K562 (cell line): ENCODE measurements around the gene EIF4E1B. TPM values are rescaled to one million over a fixed set of nuclear protein-coding genes. Genes with fewer than 3 reads are reported as not detected.

Experiments used
- ATAC-seq: fragments of 200-7000 bp; cut with Tn5 transposase; 3 replicates; pipeline ENCODE4 v1.9.1; 2020; ENCODE audit warnings: moderate library complexity
- BruUV-seq: library from RNA; stranded (reverse); fragments of 400-500 nt; replicated peaks from 2 replicates; lab custom pipeline; 2021; lab: Mats Ljungman, UMichigan
- CTCF ChIA-PET: fragments of 300-600 bp; formaldehyde crosslinking; extraction: SDS; loops from one replicate; lab custom pipeline; 2021; ENCODE audit warnings: low intra/inter-chr PET ratio; lab: Yijun Ruan, JAX
- POLR2A ChIA-PET: fragments of 300-600, 350-650 bp; sonication (Branson Sonifier 250); formaldehyde crosslinking; extraction: SDS; loops from one replicate; lab custom pipeline; 2021; ENCODE audit warnings: antibody characterized with exemption, inconsistent platforms; lab: Yijun Ruan, JAX
- DNase-seq, 4 experiments: peaks; one replicate each; pipeline versions ENCODE4 v3.0.0 to v3.0.0-alpha.2; 2011 to 2018; ENCODE audit warnings: low spot score in 3 of 4, mixed read lengths in 3 of 4; ENCODE audit errors: extremely low read depth in 1 of 4
- FAIRE-seq: peaks from 2 replicates; lab custom pipeline; 2011; peaks lifted over from hg19 to GRCh38; lab: Jason Lieb, UNC
- H2AFZ ChIP-seq: 2 replicates; pipeline ENCODE4 v1.6.0; 2011; ENCODE audit warnings: low read depth, low read length, control low read depth, inconsistent platforms
- H3K27ac ChIP-seq: fragments of 200-600 bp; 3 replicates; pipeline ENCODE4 v1.8.0; 2011; ENCODE audit warnings: low read depth, mild to moderate bottlenecking, control low read depth, inconsistent platforms, low read length, moderate library complexity, mixed read lengths; ENCODE audit errors: extremely low read depth
- H3K27me3 ChIP-seq, 2 experiments: fragments of 300-600 bp in 1 of 2; 2 replicates in 1 of 2; 3 replicates in 1 of 2; pipeline versions ENCODE4 v1.6.0 to v1.8.0; 2011; ENCODE audit warnings: inconsistent platforms in 2 of 2, low read length in 2 of 2, mild to moderate bottlenecking in 1 of 2, mixed read lengths in 1 of 2, moderate library complexity in 1 of 2; ENCODE audit not compliant: control insufficient read depth in 2 of 2, insufficient read depth in 2 of 2
- H3K36me3 ChIP-seq: fragments of 300-600 bp; 3 replicates; pipeline ENCODE4 v1.8.0; 2011; ENCODE audit warnings: mild to moderate bottlenecking, low read length, inconsistent platforms; ENCODE audit not compliant: control insufficient read depth, insufficient read depth
- H3K4me1 ChIP-seq, 2 experiments: fragments of 200-600 bp in 1 of 2; replicated peaks in 1 of 2; 2 replicates in 1 of 2; 3 replicates in 1 of 2; pipeline versions ENCODE4 v1.5.1 to v1.8.0; 2011; ENCODE audit warnings: inconsistent platforms in 2 of 2, low read length in 2 of 2, mild to moderate bottlenecking in 1 of 2, mixed read lengths in 1 of 2, moderate library complexity in 1 of 2; ENCODE audit not compliant: control insufficient read depth in 2 of 2, insufficient read depth in 2 of 2
- H3K4me2 ChIP-seq: 2 replicates; pipeline ENCODE4 v1.6.1; 2011; ENCODE audit warnings: low read length, control low read depth, inconsistent platforms, mixed read lengths; ENCODE audit not compliant: insufficient read depth
- H3K4me3 ChIP-seq: fragments of 200-600 bp; sonication (generic), shearing (Covaris generic); 2 replicates; pipeline ENCODE4 v1.5.1; 2016; ENCODE audit warnings: control low read depth, inconsistent platforms
- H3K79me2 ChIP-seq: fragments of 200-600 bp; 3 replicates; pipeline ENCODE4 v1.8.0; 2011; ENCODE audit warnings: low read length, inconsistent platforms; ENCODE audit not compliant: control insufficient read depth, insufficient read depth
- H3K9ac ChIP-seq, 2 experiments: 2 replicates each; pipeline versions ENCODE4 v1.6.0 to v1.6.1; 2011; ENCODE audit warnings: low read depth in 2 of 2, low read length in 2 of 2, control low read depth in 1 of 2, inconsistent platforms in 1 of 2, mild to moderate bottlenecking in 1 of 2, mixed read lengths in 1 of 2; ENCODE audit not compliant: insufficient read depth in 1 of 2
- H3K9me1 ChIP-seq: one replicate; pipeline ENCODE4 v1.6.0; 2011; ENCODE audit warnings: inconsistent platforms, mild to moderate bottlenecking, low read length, moderate library complexity; ENCODE audit not compliant: control insufficient read depth, insufficient read depth
- H3K9me3 ChIP-seq: replicated peaks from 2 replicates; pipeline ENCODE4 v1.5.1; 2011; ENCODE audit warnings: low read depth, low read length, inconsistent platforms; ENCODE audit not compliant: control insufficient read depth, insufficient read depth
- H4K20me1 ChIP-seq: replicated peaks from 2 replicates; pipeline ENCODE4 v1.6.1; 2011; ENCODE audit warnings: low read length, inconsistent platforms, mixed read lengths; ENCODE audit not compliant: control insufficient read depth, insufficient read depth
- BRCA1 ChIP-seq, 2 experiments: fragments of 450-650 bp in 1 of 2; sonication (generic) in 1 of 2; formaldehyde crosslinking in 1 of 2; IDR thresholded peaks; 2 replicates each; pipeline versions ENCODE4 v1.5.0 to v1.6.1; 2017 to 2020; ENCODE audit warnings: mild to moderate bottlenecking in 1 of 2, missing genetic modification reagents in 1 of 2
- KHSRP ChIP-seq: fragments of 450-650 bp; IDR thresholded peaks from 2 replicates; pipeline ENCODE4 v1.6.1; 2017
- ZNF740 ChIP-seq, 3 experiments: fragments of 200-800 bp in 1 of 3; sonication (Bioruptor generic) in 1 of 3; sonication (generic) in 1 of 3; formaldehyde crosslinking in 1 of 3; IDR thresholded peaks; 2 replicates each; pipeline versions ENCODE4 v1.6.1 to v1.8.0; 2016 to 2022; ENCODE audit warnings: mild to moderate bottlenecking in 2 of 3, missing compliant biosample characterization in 2 of 3, missing genetic modification characterization in 2 of 3, missing genetic modification reagents in 1 of 3
- WGBS: fragments of 100-300 bp; shearing (Covaris generic); methylation state at CpG from one replicate; pipeline ENCODE4 v1.1.6; 2016; ENCODE audit warnings: low coverage, mixed read lengths; ENCODE audit not compliant: insufficient coverage; ENCODE audit errors: missing lambda C conversion rate; 5-methylcytosine and 5-hydroxymethylcytosine counted together
- in situ Hi-C: fragments of 300-500 bp; cut with MboI; formaldehyde crosslinking; loops from 4 replicates; pipeline ENCODE4 v1.15.0; 2018; ENCODE audit warnings: inconsistent platforms, mixed read lengths
- intact Hi-C: fragments of 100-400 bp; cut with micrococcal nuclease; formaldehyde crosslinking; loops from 2 replicates; pipeline ENCODE4 v1.14.2; 2022
- polyA plus RNA-seq, 8 experiments: library from polyadenylated mRNA; depleted of rRNA in 4 of 8; stranded (reverse) in 5 of 8; unstranded in 3 of 8; fragments of >200 nt; fragmentation: Nextera tagmentation in 2 of 8; fragmentation: Illumina TruSeq in 1 of 8; extraction: Ambion mirVana in 2 of 8; extraction: Trizol in 1 of 8; gene quantifications; 2 replicates each; pipeline versions ENCODE4 v1.2.1 to v1.2.3, GENCODE V29; 2011 to 2014; ENCODE audit warnings: inconsistent platforms in 1 of 8, missing spikeins in 1 of 8
- total RNA-seq, 7 experiments: library from RNA; depleted of rRNA in 6 of 7; stranded (reverse); fragments of >200 nt in 6 of 7; fragmentation: Illumina TruSeq in 2 of 7; extraction: Trizol in 2 of 7; gene quantifications; 2 replicates each; pipeline versions ENCODE4 v1.2.1 to v1.2.3, GENCODE V29; 2011 to 2021; ENCODE audit warnings: low replicate concordance in 1 of 7
- TF ChIP-seq, protein P1 (sequence below): fragments of 200-800 bp; sonication (Bioruptor generic); IDR thresholded peaks from 2 replicates; pipeline ENCODE4 v1.6.1; 2017; ENCODE audit warnings: missing genetic modification characterization, missing compliant biosample characterization
- TF ChIP-seq, protein P2 (sequence below): fragments of 200-800 bp; sonication (Bioruptor generic); IDR thresholded peaks from 2 replicates; pipeline ENCODE4 v1.6.1; 2016; ENCODE audit warnings: missing genetic modification characterization, missing compliant biosample characterization

EIF4E1B gene
- total and polyA plus RNA-seq, 9 of the 15 experiments (the other 6 are each of a cell fraction or from before 2014, with no cell fraction given) = not detected

DNA sequence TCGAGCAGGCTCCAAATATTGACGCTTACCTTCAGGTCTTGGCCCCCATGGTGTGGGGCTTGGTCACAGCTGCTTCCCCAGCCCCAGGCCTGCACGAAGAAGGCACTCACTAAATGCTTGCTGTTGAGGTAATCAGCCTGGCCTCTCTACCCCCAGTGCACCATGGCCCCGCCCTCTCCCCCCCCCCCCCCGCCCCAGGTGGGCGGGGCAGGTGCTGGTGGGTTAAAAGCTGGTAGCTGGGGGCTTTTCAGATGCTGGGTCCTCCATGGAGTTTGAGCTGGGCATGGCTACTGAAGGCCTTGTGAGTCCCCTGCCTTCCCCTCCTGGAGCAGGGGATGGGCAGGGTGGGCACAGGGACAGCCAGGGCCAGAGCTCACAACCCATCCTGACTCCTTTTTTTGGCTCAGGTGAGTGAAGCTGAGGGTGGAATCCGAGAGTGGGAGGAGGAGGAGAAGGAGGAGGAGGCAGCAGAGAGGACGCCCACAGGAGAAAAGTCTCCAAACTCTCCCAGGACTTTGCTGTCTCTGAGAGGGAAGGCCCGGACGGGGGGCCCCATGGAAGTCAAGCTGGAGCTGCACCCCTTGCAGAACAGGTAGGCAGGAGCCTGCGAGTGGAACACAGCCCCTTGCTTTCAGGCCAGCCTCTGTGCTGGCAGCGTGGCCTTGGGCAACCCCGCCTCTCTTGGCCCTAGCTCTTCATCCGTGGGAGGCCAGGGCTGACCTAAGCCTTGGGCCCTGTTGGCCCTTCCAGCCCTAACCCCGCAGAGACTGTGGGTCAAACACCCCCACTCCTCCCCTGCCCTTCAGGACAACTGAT lies 12.4 kb downstream of the EIF4E1B start:
- H3K4me2 ChIP-seq = no peak overlapping the region
- peaks cover 4% of the 10 kb centered on the region; the same call in 1 of the 2 replicates for H4K20me1 ChIP-seq
- TF ChIP-seq ZNF740 (CRISPR knock-in tag; IDR thresholded peaks at IDR 0.05) (no peak), ZNF740 (tag; IDR thresholded peaks at IDR 0.05) (peak in 1 of 2 experiments; percentile 65; a peak in 1 of 4 replicates), KHSRP (no peak), BRCA1 (IDR thresholded peaks at IDR 0.05) (no peak), BRCA1 (CRISPR knock-in tag; IDR thresholded peaks at IDR 0.05) (no peak)
- TF ChIP-seq, protein P1, sequence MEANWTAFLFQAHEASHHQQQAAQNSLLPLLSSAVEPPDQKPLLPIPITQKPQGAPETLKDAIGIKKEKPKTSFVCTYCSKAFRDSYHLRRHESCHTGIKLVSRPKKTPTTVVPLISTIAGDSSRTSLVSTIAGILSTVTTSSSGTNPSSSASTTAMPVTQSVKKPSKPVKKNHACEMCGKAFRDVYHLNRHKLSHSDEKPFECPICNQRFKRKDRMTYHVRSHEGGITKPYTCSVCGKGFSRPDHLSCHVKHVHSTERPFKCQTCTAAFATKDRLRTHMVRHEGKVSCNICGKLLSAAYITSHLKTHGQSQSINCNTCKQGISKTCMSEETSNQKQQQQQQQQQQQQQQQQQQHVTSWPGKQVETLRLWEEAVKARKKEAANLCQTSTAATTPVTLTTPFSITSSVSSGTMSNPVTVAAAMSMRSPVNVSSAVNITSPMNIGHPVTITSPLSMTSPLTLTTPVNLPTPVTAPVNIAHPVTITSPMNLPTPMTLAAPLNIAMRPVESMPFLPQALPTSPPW (CRISPR knock-in tag) = peak; percentile 77
- TF ChIP-seq, protein P2, sequence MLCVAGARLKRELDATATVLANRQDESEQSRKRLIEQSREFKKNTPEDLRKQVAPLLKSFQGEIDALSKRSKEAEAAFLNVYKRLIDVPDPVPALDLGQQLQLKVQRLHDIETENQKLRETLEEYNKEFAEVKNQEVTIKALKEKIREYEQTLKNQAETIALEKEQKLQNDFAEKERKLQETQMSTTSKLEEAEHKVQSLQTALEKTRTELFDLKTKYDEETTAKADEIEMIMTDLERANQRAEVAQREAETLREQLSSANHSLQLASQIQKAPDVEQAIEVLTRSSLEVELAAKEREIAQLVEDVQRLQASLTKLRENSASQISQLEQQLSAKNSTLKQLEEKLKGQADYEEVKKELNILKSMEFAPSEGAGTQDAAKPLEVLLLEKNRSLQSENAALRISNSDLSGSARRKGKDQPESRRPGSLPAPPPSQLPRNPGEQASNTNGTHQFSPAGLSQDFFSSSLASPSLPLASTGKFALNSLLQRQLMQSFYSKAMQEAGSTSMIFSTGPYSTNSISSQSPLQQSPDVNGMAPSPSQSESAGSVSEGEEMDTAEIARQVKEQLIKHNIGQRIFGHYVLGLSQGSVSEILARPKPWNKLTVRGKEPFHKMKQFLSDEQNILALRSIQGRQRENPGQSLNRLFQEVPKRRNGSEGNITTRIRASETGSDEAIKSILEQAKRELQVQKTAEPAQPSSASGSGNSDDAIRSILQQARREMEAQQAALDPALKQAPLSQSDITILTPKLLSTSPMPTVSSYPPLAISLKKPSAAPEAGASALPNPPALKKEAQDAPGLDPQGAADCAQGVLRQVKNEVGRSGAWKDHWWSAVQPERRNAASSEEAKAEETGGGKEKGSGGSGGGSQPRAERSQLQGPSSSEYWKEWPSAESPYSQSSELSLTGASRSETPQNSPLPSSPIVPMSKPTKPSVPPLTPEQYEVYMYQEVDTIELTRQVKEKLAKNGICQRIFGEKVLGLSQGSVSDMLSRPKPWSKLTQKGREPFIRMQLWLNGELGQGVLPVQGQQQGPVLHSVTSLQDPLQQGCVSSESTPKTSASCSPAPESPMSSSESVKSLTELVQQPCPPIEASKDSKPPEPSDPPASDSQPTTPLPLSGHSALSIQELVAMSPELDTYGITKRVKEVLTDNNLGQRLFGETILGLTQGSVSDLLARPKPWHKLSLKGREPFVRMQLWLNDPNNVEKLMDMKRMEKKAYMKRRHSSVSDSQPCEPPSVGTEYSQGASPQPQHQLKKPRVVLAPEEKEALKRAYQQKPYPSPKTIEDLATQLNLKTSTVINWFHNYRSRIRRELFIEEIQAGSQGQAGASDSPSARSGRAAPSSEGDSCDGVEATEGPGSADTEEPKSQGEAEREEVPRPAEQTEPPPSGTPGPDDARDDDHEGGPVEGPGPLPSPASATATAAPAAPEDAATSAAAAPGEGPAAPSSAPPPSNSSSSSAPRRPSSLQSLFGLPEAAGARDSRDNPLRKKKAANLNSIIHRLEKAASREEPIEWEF (CRISPR knock-in tag) = no peak
- TF ChIP-seq, all 486 proteins: peak for 2
- Histone ChIP-seq H3K4me3 (no peak overlapping the region), H3K9ac (0 out of 4 replicates have a peak overlapping the region, but pooled peaks of 1 of the 2 experiments have one; percentile 54), H3K9me1 (no peaks in the 10 kb centered on the region), H3K27me3 (peaks cover 7 to 12% of the 10 kb centered on the region in 2 experiments; a peak in 2 of 5 replicates), H3K36me3 (no peaks in the 10 kb centered on the region), H2AFZ (no peak overlapping the region), H3K9me3 (no peaks in the 10 kb centered on the region), H3K4me1 (peaks cover 24 to 48% of the 10 kb centered on the region in 2 experiments; a peak in 4 of 5 replicates), H3K79me2 (peaks cover 6% of the 10 kb centered on the region), H3K27ac (no peak overlapping the region)
- BruUV-seq = no TSS peak
- 47% methylated on average over 8 of the region's 15 CpGs for WGBS
- FAIRE-seq = no peak
- POLR2A ChIA-PET = interaction anchor here (0.6 to 0.7 kb wide), 2 partner anchors 70 to 190 kb away, joined by 3 read pairs; no protein-coding TSS in a partner anchor
- CTCF ChIA-PET = no interaction called here
- intact Hi-C loops = loop anchor here (10.0 kb wide), 1 partner anchor 68 kb away; no protein-coding TSS in a partner anchor
- no peak for ATAC-seq
- in situ Hi-C loops = no loop called here
- DNase-seq = peak in 3 of 4 experiments; percentile 48 to 51 (median 50)
